Panc1 (cell line): Measurements from ENCODE around the gene EML1. TPM values are rescaled to one million over a fixed set of nuclear protein-coding genes. Genes with fewer than 3 reads are reported as not detected.

Experiments
- ATAC-seq: fragments of 200-7000 bp; cut with Tn5 transposase; 2 replicates; pipeline ENCODE4 v1.9.1; 2020; ENCODE audit warnings: mild to moderate bottlenecking, moderate library complexity
- BruUV-seq: library from RNA; stranded (reverse); fragments of 400-500 nt; replicated peaks from 2 replicates; lab custom pipeline; 2021; lab: Mats Ljungman, UMichigan
- CTCF ChIA-PET: fragments of 300-600 bp; sonication (Branson Sonifier 250); formaldehyde crosslinking; loops from one replicate; lab custom pipeline; 2022; ENCODE audit warnings: antibody characterized with exemption; lab: Charles Lee
- POLR2A ChIA-PET: fragments of 300-600 bp; sonication (Branson Sonifier 250); formaldehyde crosslinking; loops from one replicate; lab custom pipeline; 2022; ENCODE audit warnings: antibody characterized with exemption; lab: Charles Lee
- DNase-seq: peaks from one replicate; pipeline ENCODE4 v3.0.0-alpha.2; 2010; ENCODE audit warnings: low read depth, low spot score
- H3K27ac ChIP-seq: 2 replicates; pipeline ENCODE4 v1.5.1; 2011; ENCODE audit warnings: mild to moderate bottlenecking, low read length, inconsistent platforms
- H3K27me3 ChIP-seq: fragments of 200-500 bp; sonication (Bioruptor generic); 2 replicates; pipeline ENCODE4 v1.6.0; 2014; ENCODE audit warnings: low read length, inconsistent platforms; ENCODE audit not compliant: control insufficient read depth, insufficient read depth
- H3K36me3 ChIP-seq: fragments of 200-500 bp; sonication (Bioruptor generic); 2 replicates; pipeline ENCODE4 v1.5.1; 2014; ENCODE audit warnings: inconsistent platforms, mild to moderate bottlenecking, low read length, moderate library complexity; ENCODE audit not compliant: control insufficient read depth, insufficient read depth
- H3K4me1 ChIP-seq: 2 replicates; pipeline ENCODE4 v1.5.1; 2011; ENCODE audit warnings: inconsistent platforms, mild to moderate bottlenecking, low read length, moderate library complexity; ENCODE audit not compliant: control insufficient read depth, insufficient read depth
- H3K4me3 ChIP-seq, 2 experiments: 2 replicates each; pipeline ENCODE4 v1.5.1; 2011 to 2012; ENCODE audit warnings: low read depth in 2 of 2, low read length in 2 of 2, mild to moderate bottlenecking in 2 of 2, inconsistent platforms in 1 of 2, moderate library complexity in 1 of 2
- H3K9me3 ChIP-seq: fragments of 200-500 bp; sonication (Bioruptor generic); 2 replicates; pipeline ENCODE4 v1.5.1; 2014; ENCODE audit warnings: low read depth, mild to moderate bottlenecking, inconsistent platforms, low read length, moderate library complexity; ENCODE audit not compliant: control insufficient read depth, insufficient read depth
- CTCF ChIP-seq: fragments of 450-650 bp; IDR thresholded peaks from 2 replicates; pipeline ENCODE4 v1.5.1; 2017; ENCODE audit warnings: mild to moderate bottlenecking
- POLR2AphosphoS5 ChIP-seq: IDR thresholded peaks from 2 replicates; pipeline ENCODE4 v1.6.1; 2012; ENCODE audit warnings: mild to moderate bottlenecking, low read depth, low read length, moderate library complexity
- REST ChIP-seq, 2 experiments: IDR thresholded peaks; 2 replicates each; pipeline ENCODE4 v1.6.1; 2011 to 2012; ENCODE audit warnings: low read depth in 2 of 2, control low read depth in 1 of 2, low read length in 1 of 2, mild to moderate bottlenecking in 1 of 2, moderate library complexity in 1 of 2; ENCODE audit not compliant: insufficient read depth in 1 of 2
- SIN3A ChIP-seq: IDR thresholded peaks from 2 replicates; pipeline ENCODE4 v1.6.1; 2012; ENCODE audit warnings: low read depth, mild to moderate bottlenecking, low read length, moderate library complexity, borderline replicate concordance; ENCODE audit not compliant: insufficient read depth
- TCF7L2 ChIP-seq: IDR thresholded peaks from 2 replicates; pipeline ENCODE4 v1.6.1; 2011; ENCODE audit warnings: mild to moderate bottlenecking, low read depth, low read length, inconsistent platforms
- in situ Hi-C: cut with HindIII; loops from 2 replicates; pipeline ENCODE4 v1.10.0; 2016; ENCODE audit warnings: low sequenced_read_pairs, low pct_unique_long_range_greater_than_20kb
- intact Hi-C: fragments of 100-400 bp; cut with micrococcal nuclease; formaldehyde crosslinking; loops from one replicate; pipeline ENCODE4 v1.10.0; 2022; ENCODE audit not compliant: unreplicated experiment
- total RNA-seq: library from RNA; stranded (reverse); gene quantifications from one replicate; pipeline ENCODE4 v1.2.1, GENCODE V29; 2021; ENCODE audit not compliant: unreplicated experiment

EML1 gene
- total RNA-seq, 1 experiment from 2014 or later, result 35.3 TPM

- no peak overlapping the region for H3K4me3 ChIP-seq
- peaks cover 26% of the 10 kb centered on the region for H3K4me1 ChIP-seq
- CTCF ChIA-PET, result no interaction called here
- H3K9me3 ChIP-seq, result no peaks in the 10 kb centered on the region
- POLR2A ChIA-PET, result no interaction called here
- intact Hi-C loops, result no loop called here
- DNase-seq (no peak), ATAC-seq (no peak)
- no peaks in the 10 kb centered on the region for H3K27me3 ChIP-seq
- no TSS peak for BruUV-seq
- H3K36me3 ChIP-seq, result no peaks in the 10 kb centered on the region
- TF ChIP-seq CTCF (no peak), TCF7L2 (no peak), POLR2AphosphoS5 (no peak), SIN3A (no peak), REST (IDR thresholded peaks at IDR 0.05; ENCODE audit: insufficient read depth in 1 of 2, low read depth in 2 of 2, low read length in 1 of 2) (no peak)
- no peak overlapping the region for H3K27ac ChIP-seq
- in situ Hi-C loops, result no loop called here
Observed at GRCh38 chr14:99748529-99748928, 44.7 kb upstream of the EML1 start.

GRCh38 chr14:99749142-99749541 is 44.1 kb upstream of the EML1 start:
- in situ Hi-C loops, result no loop called here
- Histone ChIP-seq H3K27me3 (no peaks in the 10 kb centered on the region), H3K4me3 (no peak overlapping the region), H3K27ac (no peak overlapping the region), H3K4me1 (peaks cover 32% of the 10 kb centered on the region), H3K9me3 (no peaks in the 10 kb centered on the region), H3K36me3 (no peaks in the 10 kb centered on the region)
- ChIA-PET POLR2A (no interaction called here), CTCF (no interaction called here)
- ATAC-seq, result no peak
- no TSS peak for BruUV-seq
- no peak for DNase-seq
- no peak for TF ChIP-seq POLR2AphosphoS5
- no peak for TF ChIP-seq REST (IDR thresholded peaks at IDR 0.05; ENCODE audit: insufficient read depth in 1 of 2, low read depth in 2 of 2, low read length in 1 of 2)
- TF ChIP-seq SIN3A, result no peak
- TF ChIP-seq CTCF, result no peak
- no peak for TF ChIP-seq TCF7L2
- intact Hi-C loops, result no loop called here
